ENCODE measurements around the gene NTNG1.

- TF ChIP-seq CTCF (IDR thresholded peaks at IDR 0.05) (no peak), POLR2A (IDR thresholded peaks at IDR 0.05) (no peak)
Measured at GRCh38 chr1:107480548-107481415, 339.9 kb downstream of the NTNG1 start.
